ENCODE measurements around the gene CERS6.

CERS6 gene

GRCh38 chr2:168692132-168692744, 236.2 kb downstream of the CERS6 start:
- DNase-seq (ENCODE audit: low spot score), result no peak
- no peak for FAIRE-seq

GRCh38 chr2:168694173-168694572, 238.1 kb downstream of the CERS6 start:
- no peak for DNase-seq (ENCODE audit: low spot score)
- FAIRE-seq, result no peak

GRCh38 chr2:168694866-168695265, 238.8 kb downstream of the CERS6 start:
- FAIRE-seq (no peak), DNase-seq (ENCODE audit: low spot score) (no peak)

GRCh38 chr2:168697668-168698121, 241.6 kb downstream of the CERS6 start:
- DNase-seq (ENCODE audit: low spot score) (no peak), FAIRE-seq (no peak)

GRCh38 chr2:168698969-168699368, 242.9 kb downstream of the CERS6 start:
- FAIRE-seq (no peak), DNase-seq (ENCODE audit: low spot score) (no peak)

GRCh38 chr2:168699844-168700417, 243.9 kb downstream of the CERS6 start:
- DNase-seq (ENCODE audit: low spot score), result no peak
- no peak for FAIRE-seq

- FAIRE-seq, result no peak
- no peak for DNase-seq (ENCODE audit: low spot score)
Observed at GRCh38 chr2:168700615-168701245, 244.7 kb downstream of the CERS6 start.

GRCh38 chr2:168702579-168702978, 246.5 kb downstream of the CERS6 start:
- DNase-seq (ENCODE audit: low spot score) (no peak), FAIRE-seq (no peak)

GRCh38 chr2:168703926-168704325, 247.9 kb downstream of the CERS6 start:
- DNase-seq (ENCODE audit: low spot score) (no peak), FAIRE-seq (no peak)

- no peak for FAIRE-seq
- no peak for DNase-seq (ENCODE audit: low spot score)
Observed at GRCh38 chr2:168705534-168706470, 249.7 kb downstream of the CERS6 start.

GRCh38 chr2:168706806-168707205, 250.7 kb downstream of the CERS6 start:
- FAIRE-seq, result no peak
- DNase-seq (ENCODE audit: low spot score), result no peak

- DNase-seq (ENCODE audit: low spot score), result no peak
Observed at GRCh38 chr2:168708080-168708479, 252.0 kb downstream of the CERS6 start.

GRCh38 chr2:168710754-168711467, 254.8 kb downstream of the CERS6 start:
- DNase-seq (ENCODE audit: low spot score) (no peak), FAIRE-seq (no peak)

More at GRCh38 chr2:168708080-168708479, 252.0 kb downstream of the CERS6 start:
- no peak for FAIRE-seq

GRCh38 chr2:168712053-168712452, 256.0 kb downstream of the CERS6 start:
- DNase-seq (ENCODE audit: low spot score) (no peak), FAIRE-seq (no peak)

GRCh38 chr2:168713325-168713724, 257.3 kb downstream of the CERS6 start:
- DNase-seq (ENCODE audit: low spot score) (no peak), FAIRE-seq (no peak)

GRCh38 chr2:168715849-168716248, 259.8 kb downstream of the CERS6 start:
- FAIRE-seq, result no peak
- no peak for DNase-seq (ENCODE audit: low spot score)

GRCh38 chr2:168716839-168717238, 260.8 kb downstream of the CERS6 start:
- FAIRE-seq, result no peak
- no peak for DNase-seq (ENCODE audit: low spot score)

GRCh38 chr2:168717790-168718502, 261.9 kb downstream of the CERS6 start:
- DNase-seq (ENCODE audit: low spot score), result no peak
- FAIRE-seq, result no peak

- DNase-seq (ENCODE audit: low spot score) (no peak), FAIRE-seq (no peak)
Observed at GRCh38 chr2:168718622-168719021, 262.6 kb downstream of the CERS6 start.

- no peak for FAIRE-seq
Observed at GRCh38 chr2:168719446-168719845, 263.4 kb downstream of the CERS6 start.

More at GRCh38 chr2:168719446-168719845, 263.4 kb downstream of the CERS6 start:
- no peak for DNase-seq (ENCODE audit: low spot score)

All from RCC 7860 (cell line).